Endothelial cell of hepatic sinusoid (primary cell): Measurements from ENCODE around the gene AGAP2.
"Not testable (repeated sequence)": the region's sequence is repeated elsewhere in the genome, so short reads cannot be mapped to it uniquely, and the experiment has no call there.

ENCODE experiments used
- in situ Hi-C: cut with HindIII; loops from 2 replicates; pipeline ENCODE4 v1.10.0; 2017; ENCODE audit warnings: low sequenced_read_pairs

AGAP2 gene

DNA sequence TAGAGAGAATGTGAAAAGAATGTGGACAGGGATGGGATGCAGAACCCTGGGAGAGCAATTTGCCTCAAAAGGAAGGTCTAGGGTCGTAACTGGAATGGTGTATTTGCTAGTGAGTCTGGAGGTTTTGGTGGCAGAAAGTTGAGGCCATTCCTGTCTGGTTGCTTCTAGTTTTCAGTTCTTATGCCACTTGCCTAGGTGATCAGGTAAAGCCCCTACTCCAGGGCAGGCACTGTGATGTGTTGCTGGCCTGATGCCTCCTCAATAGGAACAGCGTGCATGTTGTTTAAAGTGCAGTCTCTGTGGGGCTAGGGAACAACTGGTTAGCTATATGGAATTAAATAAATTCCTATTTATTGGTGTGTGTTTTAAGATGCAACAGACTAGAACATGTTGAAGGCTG, 38.2 kb downstream of the AGAP2 start:
- in situ Hi-C loops, result loop anchor here (5.0 kb wide), 1 partner anchor 47 kb away; the partner anchor contains the start of gene TSPAN31

DNA sequence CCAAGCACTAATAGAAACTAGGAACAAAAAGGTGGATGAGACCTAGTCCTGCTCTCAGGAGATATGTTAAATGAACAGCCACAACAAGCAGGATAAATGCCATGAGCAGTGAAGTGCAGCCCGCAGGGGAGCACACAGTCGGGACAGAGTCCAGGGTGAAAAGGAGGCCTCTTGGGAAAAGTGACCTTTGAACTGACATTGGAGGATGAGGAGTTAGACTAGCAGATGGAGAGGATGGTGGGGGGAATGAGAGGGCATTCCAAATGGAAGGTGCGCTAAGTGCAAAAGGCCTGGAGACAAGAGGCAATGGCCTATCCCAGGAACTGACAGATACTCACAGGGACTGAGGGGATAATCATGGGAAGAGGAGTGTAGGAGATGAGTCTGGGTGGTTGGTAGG, 40.1 kb downstream of the AGAP2 start:
- in situ Hi-C loops, result no loop called here

- in situ Hi-C loops, result no loop called here
These were observed 41.5 kb downstream of the AGAP2 start for GRCh38 chr12:57697076-57697475.

DNA sequence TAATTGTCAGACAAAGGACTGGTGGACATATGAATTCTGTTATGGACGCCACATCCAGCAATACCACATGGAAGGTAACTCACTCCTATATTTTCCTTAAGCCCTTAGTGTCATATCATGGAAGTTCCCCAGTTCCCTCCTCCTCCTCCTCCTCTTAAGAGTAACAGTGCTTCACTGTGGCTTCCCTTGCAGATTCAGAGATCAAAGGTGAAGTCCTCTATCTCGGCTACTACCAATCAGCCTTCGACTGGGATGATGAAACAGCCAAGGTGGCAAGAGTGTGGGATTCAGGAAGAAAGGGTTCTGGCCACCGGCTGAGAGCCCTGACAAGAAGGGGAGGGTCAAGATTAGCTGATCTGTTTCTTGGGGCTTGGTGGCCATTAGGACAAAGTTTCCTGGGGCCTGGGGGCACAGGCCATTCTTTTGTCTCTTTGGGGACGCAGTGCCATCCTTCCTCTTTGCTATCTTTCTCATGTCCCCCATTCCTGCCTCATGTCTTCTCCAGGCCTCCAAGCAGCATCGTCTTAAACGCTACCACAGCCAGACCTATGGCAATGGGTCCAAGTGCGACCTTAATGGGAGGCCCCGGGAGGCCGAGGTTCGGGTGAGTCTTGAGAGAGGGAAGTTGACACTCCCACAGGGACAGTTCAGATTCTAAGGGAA, 42.6 kb downstream of the AGAP2 start:
- in situ Hi-C loops, result no loop called here

- in situ Hi-C loops, result no loop called here
These were observed 44.0 kb downstream of the AGAP2 start for GRCh38 chr12:57694459-57695019.

DNA sequence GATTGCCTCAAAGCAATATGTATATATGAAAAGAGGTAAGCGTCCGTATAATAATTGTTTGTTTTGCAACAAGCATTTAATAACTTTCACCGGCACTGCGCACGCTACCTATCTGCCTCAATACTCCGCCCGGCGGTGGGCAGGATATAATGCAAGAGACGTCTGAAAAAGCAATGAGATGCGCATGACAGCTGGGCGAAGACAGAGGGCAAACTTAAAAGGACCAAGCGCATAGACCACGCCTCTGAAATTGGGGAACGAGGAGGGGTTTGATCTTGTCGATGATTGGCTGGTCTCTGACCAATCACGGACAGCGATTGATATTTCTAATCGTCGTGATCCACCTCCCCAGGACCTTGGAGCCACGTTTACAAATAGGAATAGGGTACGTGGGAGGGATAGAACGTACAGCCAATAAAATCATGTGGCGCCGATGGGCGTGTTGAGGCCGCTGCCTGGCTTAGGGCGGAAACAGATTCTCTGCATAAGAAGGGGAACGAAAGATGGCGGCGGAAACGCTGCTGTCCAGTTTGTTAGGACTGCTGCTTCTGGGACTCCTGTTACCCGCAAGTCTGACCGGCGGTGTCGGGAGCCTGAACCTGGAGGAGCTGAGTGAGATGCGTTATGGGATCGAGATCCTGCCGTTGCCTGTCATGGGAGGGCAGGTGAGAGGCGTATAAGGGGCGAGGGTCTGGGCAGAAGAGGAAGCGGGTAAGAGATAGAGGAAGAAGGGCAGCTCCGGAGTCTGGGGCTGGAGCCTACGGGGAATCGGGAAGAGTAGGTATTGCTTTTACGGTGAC, 44.7 kb downstream of the AGAP2 start, which contains the start of gene OS9:
OS9 (plus strand) TSS at position 474 of the 800 bp plus-strand sequence; CDS start at position 504, 30 bp downstream.
- in situ Hi-C loops, result no loop called here

GRCh38 chr12:57693317-57693658, 45.3 kb downstream of the AGAP2 start:
- in situ Hi-C loops, result no loop called here

DNA sequence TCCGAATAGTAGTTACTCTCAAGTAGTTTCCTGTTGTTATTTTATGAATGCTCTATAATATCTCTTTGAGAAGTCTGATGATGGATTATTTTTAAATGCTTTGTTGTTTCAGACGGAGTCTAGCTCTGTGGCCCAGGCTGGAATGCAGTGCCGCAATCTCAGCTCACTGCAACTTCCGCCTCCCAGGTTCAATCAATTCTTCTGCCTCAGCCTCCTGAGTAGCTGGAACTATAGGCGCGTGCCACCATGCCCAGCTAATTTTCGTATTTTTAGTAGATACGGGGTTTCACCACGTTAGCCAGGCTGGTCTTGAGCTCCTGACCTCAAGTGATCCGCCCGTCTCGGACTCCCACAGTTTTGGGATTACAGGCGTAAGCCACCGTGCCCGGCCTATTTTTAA, 46.0 kb downstream of the AGAP2 start:
- in situ Hi-C loops, result no loop called here

- in situ Hi-C loops, result no loop called here
These were observed 49.6 kb downstream of the AGAP2 start for GRCh38 chr12:57688931-57689330.

DNA sequence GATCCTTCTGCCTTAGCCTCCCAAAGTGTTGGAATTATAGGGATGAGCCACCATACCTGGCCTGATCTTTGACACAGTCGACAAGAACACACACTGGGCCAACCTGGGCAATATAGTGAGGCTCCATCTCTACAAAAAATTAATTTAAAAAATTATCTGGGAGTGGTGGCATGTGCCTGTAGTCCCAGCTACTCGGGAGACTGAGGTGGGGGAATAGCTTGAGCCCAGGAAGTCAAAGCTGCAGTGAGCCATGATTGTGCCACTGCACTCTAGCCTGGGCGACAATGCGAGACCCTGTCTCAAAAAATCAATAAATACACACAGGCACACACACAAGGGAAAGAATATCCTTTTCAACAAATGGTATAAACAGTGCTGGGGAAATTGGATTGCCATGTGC, 50.7 kb downstream of the AGAP2 start:
- in situ Hi-C loops, result no loop called here

DNA sequence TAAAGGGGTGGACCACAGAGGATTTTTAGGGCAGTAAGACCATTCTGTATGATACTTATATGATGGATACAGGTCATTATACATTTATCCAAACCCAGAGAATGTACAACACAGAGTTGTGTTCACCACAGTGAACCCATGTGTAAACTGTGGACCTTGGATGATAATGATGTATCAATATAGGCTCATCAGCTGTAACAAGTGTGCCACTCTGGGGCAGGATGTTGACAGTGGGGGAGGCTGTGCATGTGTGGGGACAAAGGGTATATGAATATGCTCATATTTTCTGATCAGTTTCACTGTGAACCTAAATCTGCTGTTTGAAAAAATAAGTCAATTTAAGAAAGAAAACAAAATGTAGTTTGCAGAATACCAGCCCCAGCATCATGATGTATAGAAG, 58.8 kb downstream of the AGAP2 start:
- in situ Hi-C loops, result no loop called here

DNA sequence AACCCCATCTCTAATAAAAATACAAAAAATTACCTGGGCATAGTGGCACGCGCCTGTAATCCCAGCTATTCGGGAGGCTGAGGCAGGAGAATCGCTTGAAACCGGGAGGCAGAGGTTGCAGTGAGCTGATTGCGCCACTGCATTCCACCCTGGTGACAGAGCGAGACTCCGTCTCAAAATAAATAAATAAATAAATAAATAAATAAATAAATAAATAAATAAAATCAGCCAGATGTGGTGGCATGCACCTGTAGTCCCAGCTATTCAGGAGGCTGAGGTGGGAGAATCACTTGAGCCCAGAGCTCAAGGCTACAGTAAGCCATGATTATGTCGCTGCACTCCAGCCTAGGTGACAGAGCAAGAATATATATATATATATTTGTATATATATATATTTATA, 60.6 kb downstream of the AGAP2 start:
- in situ Hi-C loops, result not testable (repeated sequence)

GRCh38 chr12:57674691-57675090, 63.9 kb downstream of the AGAP2 start:
- in situ Hi-C loops, result loop anchor here (5.0 kb wide), 1 partner anchor 47 kb away; no protein-coding TSS in a partner anchor
